ENCODE measurements around the gene ZNF79. TPM values are rescaled to one million over a fixed set of nuclear protein-coding genes. Genes with fewer than 3 reads are reported as not detected.

ZNF79 gene
- total and polyA plus RNA-seq, 2 of the 8 experiments (the other 6 are each of a cell fraction or from before 2014, with no cell fraction given) = 2.4 to 7.4 TPM

Small RNA genes lying within 50 kb of the gene (small RNA-seq; reads per million reads assigned to genes)
- not detected for gene RF00019 (ENCODE audit: insufficient read depth)
- 292 reads per million, percentile 98 among the genes with 10 or more reads in this experiment for gene SNORA65 (ENCODE audit: insufficient read depth)

Other genes starting within 250 kb of the ZNF79 start
- gene GARNL3, start 159.6 kb upstream of the ZNF79 start, total RNA-seq (2021; fragmentation: NEBNext Ultra II Directional; extraction: Animal tissue kit (Norgen Biotek cat#: 25700)) = 17.3 and 18.3 TPM in 2 replicates
- gene GARNL3, start 159.6 kb upstream of the ZNF79 start, polyA plus RNA-seq (2011; rRNA removed) = 5.2 and 6.5 TPM in 2 replicates
- 24.6 and 25.6 TPM in 2 replicates for gene SLC2A8, start 27.2 kb upstream of the ZNF79 start, total RNA-seq (2021; fragmentation: NEBNext Ultra II Directional; extraction: Animal tissue kit (Norgen Biotek cat#: 25700))
- gene SLC2A8, start 27.2 kb upstream of the ZNF79 start, polyA plus RNA-seq (2011; rRNA removed) = 30.9 and 36.4 TPM in 2 replicates
- gene RPL12, start 27.0 kb downstream of the ZNF79 start, total RNA-seq (2021; fragmentation: NEBNext Ultra II Directional; extraction: Animal tissue kit (Norgen Biotek cat#: 25700)) = 1,993 and 2,006 TPM in 2 replicates
- 4,427 and 4,892 TPM in 2 replicates for gene RPL12, start 27.0 kb downstream of the ZNF79 start, polyA plus RNA-seq (2011; rRNA removed)
- 18.3 and 18.8 TPM in 2 replicates for gene LRSAM1, start 27.1 kb downstream of the ZNF79 start, total RNA-seq (2021; fragmentation: NEBNext Ultra II Directional; extraction: Animal tissue kit (Norgen Biotek cat#: 25700))
- 9.7 and 16.2 TPM in 2 replicates for gene LRSAM1, start 27.1 kb downstream of the ZNF79 start, polyA plus RNA-seq (2011; rRNA removed)
- 60.9 and 61.9 TPM in 2 replicates for gene STXBP1, start 187.9 kb downstream of the ZNF79 start, total RNA-seq (2021; fragmentation: NEBNext Ultra II Directional; extraction: Animal tissue kit (Norgen Biotek cat#: 25700))
- gene STXBP1, start 187.9 kb downstream of the ZNF79 start, polyA plus RNA-seq (2011; rRNA removed) = 11.5 and 19.4 TPM in 2 replicates

All from H1 (cell line).